Lower leg skin (tissue), 4 donors: ENCODE data around the gene RHOF. TPM values are rescaled to one million over a fixed set of nuclear protein-coding genes. Genes with fewer than 3 reads are reported as not detected.

Experiments
- DNase-seq, 2 donors: peaks; one replicate each; pipeline ENCODE4 v3.0.0-alpha.2; 2019; ENCODE audit warnings: low spot score in 2 of 2
- H3K4me3 ChIP-seq: fragments of 200-600 bp; sonication (generic); 2 replicates; pipeline ENCODE4 v1.5.1; 2017; ENCODE audit warnings: mild to moderate bottlenecking, low read depth; ENCODE audit not compliant: poor library complexity, severe bottlenecking
- POLR2A ChIP-seq, 2 donors: fragments of 450-650 bp; IDR thresholded peaks; one replicate each; pipeline ENCODE4 v1.6.1; 2016 to 2017; ENCODE audit warnings: antibody characterized with exemption in 2 of 2, mild to moderate bottlenecking in 1 of 2, moderate library complexity in 1 of 2
- WGBS, 2 donors: methylation state at CpG; one replicate each; pipeline ENCODE4 v1.1.5; 2018; 5-methylcytosine and 5-hydroxymethylcytosine counted together
- intact Hi-C: fragments of 100-400 bp; cut with DNase I; formaldehyde crosslinking; loops from one replicate; pipeline ENCODE4 v1.15.0; 2023; ENCODE audit warnings: low total_unique reads
- total RNA-seq, 4 donors: library from RNA; depleted of rRNA; stranded (reverse); fragments of >200 nt; gene quantifications; one replicate each; pipeline ENCODE4 v1.1.0, GENCODE V29; 2016
- TF ChIP-seq, protein P1 (sequence below), 3 donors: fragments of 450-650 bp; IDR thresholded peaks; one replicate each; pipeline ENCODE4 v1.5.1; 2016; ENCODE audit warnings: antibody characterized with exemption in 3 of 3, mild to moderate bottlenecking in 3 of 3, moderate library complexity in 2 of 3

The RHOF gene
- total RNA-seq, 4 donors from 2014 or later, result 5.4 to 24.1 (median 9.9) TPM

DNA sequence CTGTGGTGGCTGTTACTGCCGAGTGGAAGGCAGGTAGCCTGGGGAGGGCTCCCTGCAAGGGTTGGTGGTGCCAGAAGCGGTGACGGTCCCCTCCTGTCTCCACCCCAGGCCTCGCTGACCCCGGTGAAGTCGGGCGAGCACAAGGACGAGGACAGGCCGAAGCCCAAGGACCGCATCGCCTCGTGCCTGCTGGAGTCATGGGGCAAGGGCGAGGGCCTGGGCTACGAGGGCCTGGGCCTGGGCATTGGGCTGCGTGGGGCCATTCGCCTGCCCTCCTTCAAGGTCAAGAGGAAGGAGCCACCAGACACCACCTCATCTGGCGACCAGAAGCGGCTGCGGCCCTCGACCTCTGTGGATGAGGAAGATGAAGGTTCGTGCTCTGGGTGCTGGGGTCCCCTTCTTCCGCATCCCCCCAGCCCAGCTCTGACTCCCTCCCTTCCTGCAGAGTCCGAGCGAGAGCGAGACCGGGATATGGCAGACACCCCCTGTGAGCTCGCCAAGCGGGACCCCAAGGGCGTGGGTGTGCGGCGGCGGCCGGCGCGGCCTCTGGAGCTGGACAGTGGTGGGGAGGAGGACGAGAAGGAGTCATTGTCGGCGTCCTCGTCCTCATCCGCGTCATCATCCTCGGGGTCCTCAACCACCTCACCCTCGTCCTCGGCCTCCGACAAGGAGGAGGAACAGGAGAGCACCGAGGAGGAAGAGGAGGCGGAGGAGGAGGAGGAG is 23.6 kb upstream of the RHOF start:
- DNase-seq, result no peak
- H3K4me3 ChIP-seq, result no peak overlapping the region
- intact Hi-C loops, result no loop called here
- WGBS, 2 donors, result 94% methylated on average over 40 to 47 of the region's 47 CpGs
- TF ChIP-seq POLR2A (IDR thresholded peaks at IDR 0.05), result no peak
- TF ChIP-seq, protein P1, sequence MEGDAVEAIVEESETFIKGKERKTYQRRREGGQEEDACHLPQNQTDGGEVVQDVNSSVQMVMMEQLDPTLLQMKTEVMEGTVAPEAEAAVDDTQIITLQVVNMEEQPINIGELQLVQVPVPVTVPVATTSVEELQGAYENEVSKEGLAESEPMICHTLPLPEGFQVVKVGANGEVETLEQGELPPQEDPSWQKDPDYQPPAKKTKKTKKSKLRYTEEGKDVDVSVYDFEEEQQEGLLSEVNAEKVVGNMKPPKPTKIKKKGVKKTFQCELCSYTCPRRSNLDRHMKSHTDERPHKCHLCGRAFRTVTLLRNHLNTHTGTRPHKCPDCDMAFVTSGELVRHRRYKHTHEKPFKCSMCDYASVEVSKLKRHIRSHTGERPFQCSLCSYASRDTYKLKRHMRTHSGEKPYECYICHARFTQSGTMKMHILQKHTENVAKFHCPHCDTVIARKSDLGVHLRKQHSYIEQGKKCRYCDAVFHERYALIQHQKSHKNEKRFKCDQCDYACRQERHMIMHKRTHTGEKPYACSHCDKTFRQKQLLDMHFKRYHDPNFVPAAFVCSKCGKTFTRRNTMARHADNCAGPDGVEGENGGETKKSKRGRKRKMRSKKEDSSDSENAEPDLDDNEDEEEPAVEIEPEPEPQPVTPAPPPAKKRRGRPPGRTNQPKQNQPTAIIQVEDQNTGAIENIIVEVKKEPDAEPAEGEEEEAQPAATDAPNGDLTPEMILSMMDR (IDR thresholded peaks at IDR 0.05), result no peak

DNA sequence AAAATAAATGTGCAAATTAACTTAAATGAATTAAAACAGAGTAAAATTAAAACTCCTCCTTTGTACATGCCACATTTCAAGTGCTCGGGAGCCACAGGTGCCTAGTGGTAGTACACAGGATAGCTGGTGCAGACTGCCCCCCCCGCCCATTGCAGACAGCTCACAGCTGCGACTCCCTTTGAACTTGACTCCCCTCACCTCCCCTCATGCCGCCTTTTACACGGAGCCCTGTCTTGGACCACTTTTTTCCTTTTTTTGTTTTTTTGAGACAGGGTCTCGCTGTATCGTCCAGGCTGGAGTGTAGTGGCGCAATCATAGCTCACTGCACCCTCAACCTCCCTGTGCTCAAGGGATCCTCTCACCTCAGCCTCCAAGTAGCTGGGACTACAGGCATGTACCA is 21.8 kb upstream of the RHOF start:
- intact Hi-C loops, result no loop called here
- no peak for DNase-seq
- no peak overlapping the region for H3K4me3 ChIP-seq
- 82 to 91% methylated on average over 8 of the region's 8 CpGs for whole genome bisulfite sequencing, 2 donors
- TF ChIP-seq POLR2A (IDR thresholded peaks at IDR 0.05), result no peak

DNA sequence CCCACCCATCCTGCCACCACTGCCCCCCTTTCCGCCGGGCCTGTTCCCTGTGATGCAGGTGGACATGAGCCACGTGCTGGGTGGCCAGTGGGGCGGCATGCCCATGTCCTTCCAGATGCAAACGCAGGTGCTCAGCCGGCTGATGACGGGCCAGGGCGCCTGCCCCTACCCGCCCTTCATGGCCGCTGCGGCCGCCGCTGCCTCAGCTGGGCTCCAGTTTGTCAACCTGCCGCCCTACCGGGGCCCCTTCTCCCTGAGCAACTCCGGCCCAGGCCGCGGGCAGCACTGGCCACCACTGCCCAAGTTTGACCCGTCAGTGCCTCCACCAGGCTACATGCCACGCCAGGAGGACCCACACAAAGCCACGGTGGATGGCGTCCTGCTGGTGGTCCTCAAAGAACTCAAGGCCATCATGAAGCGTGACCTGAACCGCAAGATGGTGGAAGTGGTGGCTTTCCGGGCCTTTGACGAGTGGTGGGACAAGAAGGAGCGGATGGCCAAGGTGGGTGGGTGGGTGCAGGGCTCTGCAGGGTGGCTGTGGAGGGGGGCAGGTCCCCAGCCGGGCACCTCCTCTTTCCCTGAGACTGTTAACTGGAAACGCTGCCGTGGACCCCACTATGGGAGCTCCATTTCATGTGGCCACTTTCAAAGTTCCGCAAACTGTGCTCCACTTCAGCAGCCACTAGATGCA is 21.1 kb upstream of the RHOF start:
- WGBS, 2 donors, result 92% methylated on average over 21 to 31 of the region's 31 CpGs
- H3K4me3 ChIP-seq, result no peak overlapping the region
- peak in 1 of 2 donors; percentile 86 for DNase-seq
- intact Hi-C loops, result no loop called here
- TF ChIP-seq, protein P1 (IDR thresholded peaks at IDR 0.05), result no peak
- TF ChIP-seq POLR2A (IDR thresholded peaks at IDR 0.05), result no peak

DNA sequence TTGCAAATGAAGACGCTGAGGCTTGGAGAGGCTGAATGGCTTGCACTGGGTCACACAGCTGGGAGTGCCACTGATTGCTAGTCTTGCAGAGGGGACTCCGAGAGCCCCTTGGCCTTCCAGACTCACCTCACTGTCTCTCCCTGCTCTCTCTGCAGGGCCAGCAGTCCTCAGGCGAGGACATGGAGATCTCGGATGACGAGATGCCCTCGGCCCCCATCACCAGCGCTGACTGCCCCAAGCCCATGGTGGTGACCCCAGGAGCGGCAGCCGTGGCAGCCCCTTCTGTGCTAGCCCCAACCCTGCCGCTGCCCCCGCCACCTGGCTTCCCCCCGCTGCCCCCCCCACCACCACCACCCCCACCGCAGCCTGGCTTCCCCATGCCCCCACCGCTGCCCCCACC is 20.5 kb upstream of the RHOF start:
- no peak for DNase-seq
- intact Hi-C loops, result no loop called here
- no peak overlapping the region for H3K4me3 ChIP-seq
- WGBS, 2 donors, result 89 to 90% methylated on average over 7 to 13 of the region's 14 CpGs
- TF ChIP-seq, protein P1 (IDR thresholded peaks at IDR 0.05), result no peak
- no peak for TF ChIP-seq POLR2A (IDR thresholded peaks at IDR 0.05)

DNA sequence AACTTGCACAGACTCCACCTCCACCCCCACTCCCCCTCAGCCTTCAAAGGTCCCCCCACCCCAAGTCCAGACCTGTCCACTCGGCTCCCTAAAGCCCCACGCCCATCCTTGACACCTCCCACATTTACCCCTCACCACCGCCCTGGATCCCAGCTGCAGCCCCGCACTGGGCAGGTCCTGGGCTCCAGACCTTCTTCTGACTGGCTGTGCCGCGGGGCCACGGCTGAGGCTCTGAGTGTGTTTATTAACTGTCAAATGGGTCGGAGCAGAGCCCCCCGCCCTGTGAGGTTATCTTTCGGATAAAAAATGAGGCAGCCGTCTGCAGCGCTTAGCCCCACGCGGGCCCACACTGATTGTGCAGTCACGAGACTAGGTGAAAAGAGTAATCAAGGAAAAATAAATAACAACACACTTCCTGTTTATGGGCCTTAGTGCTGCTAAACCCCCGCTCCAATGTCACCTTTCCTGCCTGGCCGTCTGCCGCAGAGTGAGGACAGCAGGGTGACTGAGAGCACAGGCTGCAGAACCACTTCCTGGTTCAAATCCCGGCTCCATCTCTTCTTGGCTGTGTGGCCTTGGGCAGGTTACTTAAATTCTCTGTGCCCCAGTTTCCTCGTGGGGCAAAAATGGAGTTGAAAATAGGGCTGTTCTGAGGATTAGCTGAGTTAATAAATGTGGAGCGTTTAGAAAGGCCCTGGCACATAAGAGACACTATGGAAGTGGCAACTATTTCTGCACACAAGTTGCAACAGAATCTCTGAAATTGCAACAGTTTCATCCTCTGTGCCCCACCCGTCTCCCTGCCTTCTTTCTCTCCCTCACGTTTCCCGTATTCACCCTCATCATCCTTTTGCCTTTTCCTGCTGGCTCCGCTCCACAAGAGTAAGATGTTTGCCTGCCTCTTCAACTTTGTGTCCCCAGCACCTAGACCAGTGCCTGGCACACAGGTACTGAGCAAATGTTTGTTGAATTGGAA is 19.7 kb upstream of the RHOF start:
- intact Hi-C loops, result no loop called here
- TF ChIP-seq, protein P1 (IDR thresholded peaks at IDR 0.05), result no peak
- TF ChIP-seq POLR2A (IDR thresholded peaks at IDR 0.05), result no peak
- WGBS, 2 donors, result 55 to 56% methylated on average over 25 of the region's 25 CpGs
- H3K4me3 ChIP-seq, result no peak overlapping the region
- no peak for DNase-seq
